Natural killer cell treated with Interleukin-12 subunit alpha and Interleukin-12 subunit beta and Interleukin-15 and Interleukin-18, amount 100 ng/mL, for 72 hours (primary cell): ENCODE data around the gene TCAF1. TPM values are rescaled to one million over a fixed set of nuclear protein-coding genes. Genes with fewer than 3 reads are reported as not detected.
"Not testable (repeated sequence)": the region's sequence is repeated elsewhere in the genome, so short reads cannot be mapped to it uniquely, and the experiment has no call there.

ENCODE experiments used
- ATAC-seq, 2 donors: fragments of 150-1000 bp; cut with Tn5 transposase in 1 of 2; sonication (Bioruptor Pico), chemical (Tn5 transposase) in 1 of 2; 2 replicates each; pipeline ENCODE4 v1.10.0; 2021
- DNase-seq: peaks from one replicate; pipeline ENCODE4 v3.0.0; 2022; ENCODE audit warnings: low spot score
- H3K27ac Mint-ChIP-seq, 2 donors: 1 replicate in 1 of 2; 2 replicates in 1 of 2; pipeline ENCODE4 v1.8.0; 2022; ENCODE audit warnings: mixed read lengths in 2 of 2, mild to moderate bottlenecking in 1 of 2, moderate library complexity in 1 of 2
- H3K27me3 Mint-ChIP-seq, 2 donors: 1 replicate in 1 of 2; 2 replicates in 1 of 2; pipeline ENCODE4 v1.8.0; 2022; ENCODE audit warnings: mixed read lengths in 2 of 2
- H3K36me3 Mint-ChIP-seq: one replicate; pipeline ENCODE4 v1.8.0; 2022; ENCODE audit warnings: mixed read lengths
- H3K4me1 Mint-ChIP-seq, 2 donors: 1 replicate in 1 of 2; 2 replicates in 1 of 2; pipeline ENCODE4 v1.8.0; 2022; ENCODE audit warnings: low read depth in 2 of 2, mixed read lengths in 2 of 2, mild to moderate bottlenecking in 1 of 2
- H3K4me3 Mint-ChIP-seq: one replicate; pipeline ENCODE4 v1.8.0; 2022; ENCODE audit warnings: mixed read lengths
- H3K9me3 Mint-ChIP-seq: 2 replicates; pipeline ENCODE4 v1.8.0; 2022; ENCODE audit warnings: mixed read lengths
- total RNA-seq, 2 donors: library from RNA; stranded (reverse); gene quantifications; one replicate each; pipeline ENCODE4 v1.2.3, GENCODE V29; 2022

Gene TCAF1
- total RNA-seq, 2 donors from 2014 or later: 7.4 to 13.5 TPM

- not testable (repeated sequence) for H3K9me3 Mint-ChIP-seq, H3K27ac Mint-ChIP-seq, DNase-seq, H3K27me3 Mint-ChIP-seq, H3K4me1 Mint-ChIP-seq, ATAC-seq, H3K4me3 Mint-ChIP-seq, H3K36me3 Mint-ChIP-seq
Observed at GRCh38 chr7:143871534-143871933, 30.4 kb downstream of the TCAF1 start.

- H3K27ac Mint-ChIP-seq: not testable (repeated sequence)
Observed at GRCh38 chr7:143857994-143858393, 44.0 kb downstream of the TCAF1 start.

GRCh38 chr7:143855443-143855842 is 46.5 kb downstream of the TCAF1 start:
- not testable (repeated sequence) for ATAC-seq, H3K4me3 Mint-ChIP-seq, DNase-seq, H3K9me3 Mint-ChIP-seq, H3K27ac Mint-ChIP-seq, H3K27me3 Mint-ChIP-seq, H3K4me1 Mint-ChIP-seq, H3K36me3 Mint-ChIP-seq

More at GRCh38 chr7:143857994-143858393, 44.0 kb downstream of the TCAF1 start:
- not testable (repeated sequence) for H3K27me3 Mint-ChIP-seq, H3K36me3 Mint-ChIP-seq, H3K9me3 Mint-ChIP-seq, H3K4me1 Mint-ChIP-seq, ATAC-seq, H3K4me3 Mint-ChIP-seq, DNase-seq

DNA sequence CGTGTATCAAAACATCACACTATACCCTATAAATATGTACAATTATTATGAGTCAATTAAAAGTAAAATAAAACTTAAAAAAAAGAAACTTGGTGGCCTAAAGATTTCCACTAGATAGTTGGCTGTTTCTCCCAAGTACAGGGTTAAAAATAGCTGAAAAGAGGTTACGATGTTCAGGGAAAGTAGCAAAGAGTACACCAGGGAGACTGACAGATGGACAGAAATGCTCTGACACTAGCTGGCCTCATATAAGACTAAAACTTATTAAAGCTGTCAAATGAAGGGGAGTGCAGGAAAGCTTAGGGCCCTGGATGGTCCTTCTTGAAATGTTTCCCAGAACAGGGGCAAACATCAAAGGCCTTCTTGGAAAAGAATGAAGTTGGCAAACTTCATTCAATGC is 51.3 kb downstream of the TCAF1 start:
- no peak overlapping the region for H3K27ac Mint-ChIP-seq
- no peak overlapping the region for H3K4me3 Mint-ChIP-seq
- H3K36me3 Mint-ChIP-seq: no peaks in the 10 kb centered on the region
- DNase-seq: no peak
- H3K4me1 Mint-ChIP-seq: no peaks in the 10 kb centered on the region
- H3K27me3 Mint-ChIP-seq: no peaks in the 10 kb centered on the region
- no peaks in the 10 kb centered on the region for H3K9me3 Mint-ChIP-seq
- no peak for ATAC-seq

GRCh38 chr7:143849785-143850479 is 52.0 kb downstream of the TCAF1 start:
- no peaks in the 10 kb centered on the region for H3K27me3 Mint-ChIP-seq

DNA sequence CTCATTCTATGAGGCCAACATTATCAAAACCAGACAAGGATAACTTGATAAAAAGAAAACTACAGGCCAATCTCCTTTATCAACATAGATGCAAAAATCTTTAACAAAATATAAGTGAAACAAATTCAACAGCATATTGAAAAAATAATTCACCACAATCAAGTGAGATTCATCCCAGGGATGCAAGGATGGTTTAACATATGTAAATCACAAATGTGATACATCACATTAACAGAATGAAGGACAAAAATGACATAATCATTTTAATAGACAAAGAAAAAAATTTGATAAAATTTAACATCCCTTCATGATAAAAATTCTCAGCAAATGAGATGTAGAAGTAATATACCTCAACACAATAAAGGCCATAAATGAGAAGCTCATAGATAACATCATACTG is 53.8 kb downstream of the TCAF1 start:
- no peaks in the 10 kb centered on the region for H3K27me3 Mint-ChIP-seq
- DNase-seq: no peak
- peaks cover 5% of the 10 kb centered on the region for H3K36me3 Mint-ChIP-seq
- H3K4me1 Mint-ChIP-seq: no peaks in the 10 kb centered on the region
- H3K27ac Mint-ChIP-seq: no peak overlapping the region
- no peak overlapping the region for H3K4me3 Mint-ChIP-seq
- H3K9me3 Mint-ChIP-seq: no peaks in the 10 kb centered on the region
- ATAC-seq: no peak

More at GRCh38 chr7:143849785-143850479, 52.0 kb downstream of the TCAF1 start:
- ATAC-seq (no peak), DNase-seq (no peak)
- Mint-ChIP-seq H3K36me3 (peaks cover 5% of the 10 kb centered on the region), H3K4me1 (no peaks in the 10 kb centered on the region), H3K27ac (no peak overlapping the region), H3K4me3 (no peak overlapping the region), H3K9me3 (no peaks in the 10 kb centered on the region)

GRCh38 chr7:143846692-143847091 is 55.3 kb downstream of the TCAF1 start:
- ATAC-seq: no peak
- no peak overlapping the region for H3K4me3 Mint-ChIP-seq
- no peaks in the 10 kb centered on the region for H3K27me3 Mint-ChIP-seq
- H3K36me3 Mint-ChIP-seq: peaks cover 5% of the 10 kb centered on the region
- H3K27ac Mint-ChIP-seq: no peak overlapping the region
- H3K9me3 Mint-ChIP-seq: no peaks in the 10 kb centered on the region
- no peaks in the 10 kb centered on the region for H3K4me1 Mint-ChIP-seq
- no peak for DNase-seq

DNA sequence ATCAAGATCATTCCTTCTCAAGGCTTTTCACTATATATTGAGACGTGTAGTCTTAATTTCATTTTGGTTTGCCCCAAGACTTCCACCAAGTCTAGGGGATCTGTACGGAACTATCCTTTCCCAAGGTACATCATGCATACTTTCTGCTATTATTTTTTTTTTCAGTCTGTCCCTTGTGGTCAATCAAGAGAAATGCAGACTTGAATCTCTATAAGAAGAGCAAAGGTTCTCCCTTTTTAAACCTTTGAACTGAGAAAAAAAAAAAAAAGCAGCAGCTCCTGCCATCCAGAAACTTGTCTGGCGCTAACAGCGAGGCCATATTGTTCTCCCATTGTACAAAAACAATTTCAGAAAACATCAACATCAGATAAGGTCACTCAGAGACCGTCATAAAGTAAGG is 60.3 kb downstream of the TCAF1 start:
- not testable (repeated sequence) for H3K4me1 Mint-ChIP-seq, DNase-seq, H3K36me3 Mint-ChIP-seq, ATAC-seq, H3K4me3 Mint-ChIP-seq, H3K27ac Mint-ChIP-seq, H3K27me3 Mint-ChIP-seq, H3K9me3 Mint-ChIP-seq

DNA sequence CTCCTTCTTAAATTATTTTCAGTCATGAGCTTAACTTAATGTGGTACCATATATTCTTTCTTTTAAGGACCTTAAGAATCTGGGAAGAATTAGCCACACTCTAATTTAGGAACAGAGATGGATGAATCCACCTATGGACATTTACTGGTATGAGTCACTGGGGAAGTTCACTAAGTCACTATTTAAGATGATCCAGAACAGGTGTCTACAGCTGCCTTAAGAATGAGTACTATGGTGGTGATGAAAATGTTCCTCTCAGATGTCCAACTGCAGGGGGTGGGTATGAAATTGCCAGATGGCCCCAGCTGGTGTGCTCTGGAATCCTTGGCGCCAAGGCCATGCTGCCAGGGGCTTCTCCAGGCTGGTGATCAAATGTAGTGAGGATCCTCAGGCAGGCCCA is 61.9 kb downstream of the TCAF1 start:
- ATAC-seq, DNase-seq, H3K27me3 Mint-ChIP-seq, H3K36me3 Mint-ChIP-seq, H3K4me1 Mint-ChIP-seq, H3K4me3 Mint-ChIP-seq, H3K9me3 Mint-ChIP-seq, H3K27ac Mint-ChIP-seq: not testable (repeated sequence)

DNA sequence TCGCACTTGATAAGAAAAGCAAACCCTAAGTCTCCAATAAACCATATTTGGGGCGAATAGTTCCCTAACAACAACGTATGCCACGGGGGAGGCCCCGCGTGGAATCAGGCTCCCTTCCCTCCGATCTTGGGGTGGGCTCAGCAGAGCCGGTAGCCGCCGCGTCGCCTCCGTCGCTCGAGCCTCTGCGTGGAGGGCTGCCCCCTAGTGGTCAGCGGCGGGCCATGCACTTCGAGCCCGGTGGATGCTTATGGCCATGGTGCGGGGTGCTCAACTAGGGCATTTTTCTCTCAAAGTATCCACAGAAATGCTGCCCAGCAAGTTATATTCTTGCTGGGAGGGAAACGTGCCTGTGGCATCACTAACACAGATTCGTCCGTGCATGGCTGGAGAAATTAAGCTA is 64.8 kb downstream of the TCAF1 start:
- not testable (repeated sequence) for H3K27me3 Mint-ChIP-seq, H3K4me3 Mint-ChIP-seq, H3K36me3 Mint-ChIP-seq, H3K27ac Mint-ChIP-seq, H3K4me1 Mint-ChIP-seq, H3K9me3 Mint-ChIP-seq
- DNase-seq (peak; percentile 94), ATAC-seq (peak; percentile 79 to 81)

DNA sequence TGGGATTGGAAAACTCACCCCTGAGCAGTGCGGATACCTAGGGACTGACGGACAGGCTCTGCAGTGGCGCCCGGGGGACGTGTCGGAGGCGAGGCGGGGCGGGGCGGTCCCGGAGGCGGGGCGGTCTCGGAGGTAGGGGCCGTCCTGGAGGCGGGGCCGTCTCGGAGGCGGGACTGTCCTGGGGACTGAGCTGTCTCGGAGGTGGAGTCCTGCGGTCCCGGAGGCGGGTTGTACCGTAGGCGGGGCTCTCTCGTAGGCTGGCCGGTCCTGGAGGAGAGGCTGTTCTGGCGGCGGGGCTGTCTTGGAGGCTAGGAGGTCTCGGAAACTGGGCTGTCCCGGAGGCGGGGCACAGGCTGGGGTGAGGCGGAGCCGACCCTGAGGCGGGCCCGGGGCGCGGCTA is 65.4 kb downstream of the TCAF1 start:
- H3K4me3 Mint-ChIP-seq: not testable (repeated sequence)

GRCh38 chr7:143836088-143836487 is 65.9 kb downstream of the TCAF1 start:
- not testable (repeated sequence) for H3K9me3 Mint-ChIP-seq, H3K36me3 Mint-ChIP-seq, H3K4me3 Mint-ChIP-seq, H3K27me3 Mint-ChIP-seq, H3K4me1 Mint-ChIP-seq, DNase-seq
- H3K27ac Mint-ChIP-seq: peak overlapping the region in 1 of 2 donors; percentile 58
- peak; percentile 62 to 69 for ATAC-seq

More for the DNA sequence above, 65.4 kb downstream of the TCAF1 start:
- peak; percentile 95 to 96 for ATAC-seq
- not testable (repeated sequence) for H3K9me3 Mint-ChIP-seq, H3K4me1 Mint-ChIP-seq, H3K36me3 Mint-ChIP-seq, H3K27me3 Mint-ChIP-seq
- H3K27ac Mint-ChIP-seq: peak overlapping the region in 1 of 2 donors; percentile 58
- peak; percentile 96 for DNase-seq

- not testable (repeated sequence) for H3K4me3 Mint-ChIP-seq, H3K27me3 Mint-ChIP-seq, H3K4me1 Mint-ChIP-seq, H3K36me3 Mint-ChIP-seq, H3K9me3 Mint-ChIP-seq, ATAC-seq, DNase-seq, H3K27ac Mint-ChIP-seq
Observed at GRCh38 chr7:143826578-143826977, 75.4 kb downstream of the TCAF1 start.

DNA sequence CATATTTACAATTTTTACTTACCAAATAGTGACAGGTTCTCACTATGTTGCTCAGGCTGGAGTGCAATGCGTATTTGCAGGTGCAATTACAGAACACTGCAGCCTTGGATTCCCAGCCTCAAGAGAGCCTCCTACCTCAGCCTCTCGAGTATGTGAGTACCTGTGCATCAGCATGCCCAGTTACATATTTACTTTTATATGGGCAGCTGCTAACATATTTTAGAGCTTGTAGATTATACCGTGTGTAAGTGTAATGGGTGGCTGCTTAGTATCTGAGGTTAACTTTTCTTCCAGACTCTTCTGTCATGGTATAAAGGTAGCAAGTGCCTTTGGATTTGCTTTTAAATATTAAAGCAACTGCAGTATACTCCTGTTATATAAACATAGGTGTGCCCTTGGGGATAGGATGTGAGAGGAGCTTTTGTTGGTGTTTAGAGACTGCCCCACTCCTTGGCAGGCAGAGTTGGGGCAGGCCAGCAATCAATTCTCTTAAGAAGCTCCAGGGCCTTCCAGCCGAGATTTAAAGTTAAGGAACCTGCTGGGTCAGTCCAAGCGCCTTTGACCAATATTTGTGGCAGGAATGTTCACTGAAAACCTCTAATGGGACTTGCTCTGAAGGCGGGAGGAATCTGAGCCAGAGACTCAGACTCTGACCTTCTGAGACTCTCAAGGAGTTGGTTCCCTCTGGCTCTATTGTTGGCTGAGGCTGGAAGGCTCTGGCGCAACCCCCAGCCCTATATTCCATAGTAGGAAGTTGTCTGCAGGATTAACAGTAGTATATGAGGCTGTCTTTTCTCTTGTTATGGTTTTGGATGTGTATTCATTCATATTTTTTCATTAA is 77.5 kb downstream of the TCAF1 start:
- H3K27me3 Mint-ChIP-seq, ATAC-seq, H3K9me3 Mint-ChIP-seq, H3K4me3 Mint-ChIP-seq, H3K27ac Mint-ChIP-seq, H3K36me3 Mint-ChIP-seq, H3K4me1 Mint-ChIP-seq, DNase-seq: not testable (repeated sequence)
